Liver (tissue), 9 donors: ENCODE results near the gene DAAM1. TPM values are rescaled to one million over a fixed set of nuclear protein-coding genes. Genes with fewer than 3 reads are reported as not detected.

Experiments
- DNase-seq: peaks from one replicate; pipeline ENCODE4 v3.0.0-alpha.2; 2017; ENCODE audit warnings: low spot score
- H3K27ac ChIP-seq, 2 donors: one replicate each; pipeline ENCODE4 v1.7.0; 2013; ENCODE audit warnings: inconsistent platforms in 2 of 2, low read length in 2 of 2, control low read depth in 1 of 2, low read depth in 1 of 2, mild to moderate bottlenecking in 1 of 2
- H3K27me3 ChIP-seq, 4 donors: one replicate each; pipeline versions ENCODE4 v1.6.1 to v1.7.0; 2013; ENCODE audit warnings: low read length in 3 of 4, inconsistent platforms in 1 of 4, mild to moderate bottlenecking in 1 of 4, moderate library complexity in 1 of 4; ENCODE audit not compliant: control insufficient read depth in 4 of 4, insufficient read depth in 4 of 4
- H3K36me3 ChIP-seq, 4 donors: one replicate each; pipeline versions ENCODE4 v1.6.1 to v1.7.0; 2013; ENCODE audit warnings: low read length in 3 of 4, mild to moderate bottlenecking in 3 of 4, low read depth in 1 of 4, moderate library complexity in 1 of 4; ENCODE audit not compliant: control insufficient read depth in 4 of 4, insufficient read depth in 3 of 4
- H3K4me1 ChIP-seq, 4 donors: one replicate each; pipeline versions ENCODE4 v1.6.1 to v1.7.0; 2013; ENCODE audit warnings: low read length in 3 of 4, mild to moderate bottlenecking in 3 of 4, moderate library complexity in 1 of 4; ENCODE audit not compliant: control insufficient read depth in 4 of 4, insufficient read depth in 4 of 4
- H3K4me3 ChIP-seq, 3 donors: one replicate each; pipeline versions ENCODE4 v1.6.1 to v1.7.0; 2013; ENCODE audit warnings: low read length in 3 of 3, control low read depth in 1 of 3, low read depth in 1 of 3, mild to moderate bottlenecking in 1 of 3
- H3K9ac ChIP-seq, 2 donors: one replicate each; pipeline ENCODE4 v1.7.0; 2013; ENCODE audit warnings: low read length in 2 of 2, mild to moderate bottlenecking in 2 of 2, moderate library complexity in 2 of 2, control low read depth in 1 of 2, low read depth in 1 of 2
- H3K9me3 ChIP-seq, 4 donors: one replicate each; pipeline versions ENCODE4 v1.6.1 to v1.7.0; 2013; ENCODE audit warnings: low read length in 3 of 4; ENCODE audit not compliant: control insufficient read depth in 4 of 4
- ATF3 ChIP-seq: IDR thresholded peaks from 2 replicates; pipeline ENCODE4 v1.6.1; 2016; ENCODE audit warnings: antibody characterized with exemption
- CTCF ChIP-seq: fragments of 150-350 bp; IDR thresholded peaks from 2 replicates; pipeline ENCODE4 v1.5.1; 2017; ENCODE audit warnings: improper control_type of control experiment, low read depth, low read length; ENCODE audit not compliant: missing input control
- EGR1 ChIP-seq, 2 donors: IDR thresholded peaks; 2 replicates each; pipeline ENCODE4 v1.6.1; 2016 to 2018; ENCODE audit warnings: antibody characterized with exemption in 2 of 2, low read depth in 2 of 2
- FOXA1 ChIP-seq: IDR thresholded peaks from 2 replicates; pipeline ENCODE4 v1.6.1; 2016; ENCODE audit warnings: antibody characterized with exemption
- FOXA2 ChIP-seq: IDR thresholded peaks from 2 replicates; pipeline ENCODE4 v1.6.1; 2016; ENCODE audit warnings: antibody characterized with exemption
- GABPA ChIP-seq, 2 donors: IDR thresholded peaks in 1 of 2; conservative IDR thresholded peaks in 1 of 2; 2 replicates each; pipeline ENCODE4 v1.6.1; 2016; ENCODE audit warnings: antibody characterized with exemption in 2 of 2, mild to moderate bottlenecking in 1 of 2, moderate library complexity in 1 of 2
- HNF4A ChIP-seq, 2 donors: conservative IDR thresholded peaks; 2 replicates each; pipeline ENCODE4 v1.6.1; 2016; ENCODE audit warnings: antibody characterized with exemption in 2 of 2, mild to moderate bottlenecking in 2 of 2
- HNF4G ChIP-seq: IDR thresholded peaks from 2 replicates; pipeline ENCODE4 v1.6.1; 2016; ENCODE audit warnings: antibody characterized with exemption
- JUND ChIP-seq, 2 donors: IDR thresholded peaks; 2 replicates each; pipeline ENCODE4 v1.6.1; 2016; ENCODE audit warnings: antibody characterized with exemption in 2 of 2
- MAX ChIP-seq: IDR thresholded peaks from 2 replicates; pipeline ENCODE4 v1.6.1; 2016; ENCODE audit warnings: antibody characterized with exemption
- NR2F2 ChIP-seq: IDR thresholded peaks from 2 replicates; pipeline ENCODE4 v1.6.1; 2016; ENCODE audit warnings: antibody characterized with exemption
- RAD21 ChIP-seq, 2 donors: IDR thresholded peaks; 2 replicates each; pipeline ENCODE4 v1.6.1; 2016; ENCODE audit warnings: antibody characterized with exemption in 2 of 2, mild to moderate bottlenecking in 2 of 2
- REST ChIP-seq: IDR thresholded peaks from 2 replicates; pipeline ENCODE4 v1.6.1; 2016; ENCODE audit warnings: antibody characterized with exemption, mild to moderate bottlenecking
- RXRA ChIP-seq, 2 donors: IDR thresholded peaks; 2 replicates each; pipeline ENCODE4 v1.6.1; 2017 to 2018; ENCODE audit warnings: antibody characterized with exemption in 2 of 2, mild to moderate bottlenecking in 1 of 2
- SP1 ChIP-seq: IDR thresholded peaks from 2 replicates; pipeline ENCODE4 v1.6.1; 2018; ENCODE audit warnings: antibody characterized with exemption, mild to moderate bottlenecking
- TAF1 ChIP-seq: conservative IDR thresholded peaks from 2 replicates; pipeline ENCODE4 v1.6.1; 2016; ENCODE audit warnings: antibody characterized with exemption, mild to moderate bottlenecking
- YY1 ChIP-seq: IDR thresholded peaks from 2 replicates; pipeline ENCODE4 v1.6.1; 2016; ENCODE audit warnings: antibody characterized with exemption, mild to moderate bottlenecking
- ZBTB33 ChIP-seq: IDR thresholded peaks from 2 replicates; pipeline ENCODE4 v1.6.1; 2016; ENCODE audit warnings: antibody characterized with exemption
- WGBS: extraction: QIAGEN DNeasy Blood & Tissue Kit; methylation state at CpG from one replicate; pipeline ENCODE4 v1.1.7; 2013; 5-methylcytosine and 5-hydroxymethylcytosine counted together
- polyA plus RNA-seq, 2 donors: library from polyadenylated mRNA; stranded (reverse) in 1 of 2; unstranded in 1 of 2; fragments of 200-250 nt in 1 of 2; fragments of >200 nt in 1 of 2; fragmentation: Nextera tagmentation in 1 of 2; extraction: Ambion mirVana in 1 of 2; gene quantifications; one replicate each; pipeline versions ENCODE4 v1.2.1 to v1.2.3, GENCODE V29; 2013 to 2015
- total RNA-seq, 2 donors: library from RNA; depleted of rRNA; stranded (reverse); fragments of >200 nt; gene quantifications; one replicate each; pipeline ENCODE4 v1.2.3, GENCODE V29; 2014
- donor health status: healthy.
- donor health status: healthy.
- donor health status: healthy.
- donor health status: healthy.
- donor health status: healthy.

The DAAM1 gene
- total and polyA plus RNA-seq, 4 donors, result 9.5 to 28.4 (median 18.5) TPM

GRCh38 chr14:59406454-59407245 is 218.2 kb downstream of the DAAM1 start:
- Histone ChIP-seq H3K4me1 (peaks cover 0 to 7% (median 3%) of the 10 kb centered on the region in 4 donors), H3K36me3 (no peaks in the 10 kb centered on the region), H3K4me3 (no peak overlapping the region), H3K27me3 (no peaks in the 10 kb centered on the region), H3K9ac (peak overlapping the region in 1 of 2 donors; percentile 27), H3K9me3 (no peaks in the 10 kb centered on the region), H3K27ac (peak overlapping the region; percentile 43 to 60)
- no peak for TF ChIP-seq HNF4G
- no peak for TF ChIP-seq ATF3
- TF ChIP-seq FOXA2, result no peak
- no peak for TF ChIP-seq GABPA (IDR thresholded peaks at IDR 0.05 in 1 of 2, conservative IDR thresholded peaks at IDR 0.05 in 1 of 2)
- TF ChIP-seq JUND (IDR thresholded peaks at IDR 0.05), result peak in 1 of 2 donors; percentile 31
- peak; percentile 82 to 85 for TF ChIP-seq HNF4A (conservative IDR thresholded peaks at IDR 0.05)
- no peak for TF ChIP-seq EGR1 (IDR thresholded peaks at IDR 0.05; ENCODE audit: low read depth in 2 of 2)
- no peak for TF ChIP-seq FOXA1
- TF ChIP-seq ZBTB33, result no peak
- TF ChIP-seq MAX, result no peak
- peak; percentile 32 for TF ChIP-seq YY1
- TF ChIP-seq NR2F2, result no peak
- peak; percentile 45 for TF ChIP-seq SP1
- no peak for TF ChIP-seq TAF1
- peak; percentile 11 to 30 for TF ChIP-seq RXRA (IDR thresholded peaks at IDR 0.05)
- TF ChIP-seq REST, result no peak
- TF ChIP-seq CTCF, result no peak
- peak in 1 of 2 donors; percentile 41 for TF ChIP-seq RAD21 (IDR thresholded peaks at IDR 0.05)
- WGBS, result 16% methylated on average over 6 of the region's 6 CpGs
- DNase-seq, result no peak
